ENCODE data around the gene TMEM271.
"Not testable (repeated sequence)": the region's sequence is repeated elsewhere in the genome, so short reads cannot be mapped to it uniquely, and the experiment has no call there.

TMEM271 gene

GRCh38 chr4:561426-561825, 14.7 kb downstream of the TMEM271 start:
- DNase-seq: no peak

- no peak for DNase-seq
These were observed 15.3 kb downstream of the TMEM271 start for GRCh38 chr4:560731-561291.

- DNase-seq: no peak
These were observed 16.0 kb downstream of the TMEM271 start for GRCh38 chr4:560061-560460.

GRCh38 chr4:555566-556275, 20.4 kb downstream of the TMEM271 start:
- no peak for DNase-seq

GRCh38 chr4:554793-555320, 21.2 kb downstream of the TMEM271 start:
- not testable (repeated sequence) for DNase-seq

DNA sequence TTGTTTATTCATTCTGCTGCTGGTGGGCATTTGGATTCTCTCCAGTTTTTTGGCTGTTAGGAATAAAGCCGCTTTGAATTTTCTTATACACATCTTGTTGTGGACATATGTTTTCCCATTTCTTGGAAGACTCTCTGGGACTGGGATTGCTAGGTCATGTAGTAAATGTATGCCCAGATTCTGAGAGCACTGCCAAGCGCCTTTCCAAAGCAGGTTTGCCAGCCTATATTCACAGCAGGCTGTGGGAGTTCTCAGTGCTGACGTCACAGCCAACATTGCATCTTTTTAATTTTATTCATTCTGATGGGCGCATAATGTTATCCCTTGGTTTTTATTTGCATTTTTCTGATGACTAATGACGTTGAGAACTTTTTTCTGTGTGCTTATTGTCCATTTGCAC, 24.1 kb downstream of the TMEM271 start:
- DNase-seq: no peak

DNA sequence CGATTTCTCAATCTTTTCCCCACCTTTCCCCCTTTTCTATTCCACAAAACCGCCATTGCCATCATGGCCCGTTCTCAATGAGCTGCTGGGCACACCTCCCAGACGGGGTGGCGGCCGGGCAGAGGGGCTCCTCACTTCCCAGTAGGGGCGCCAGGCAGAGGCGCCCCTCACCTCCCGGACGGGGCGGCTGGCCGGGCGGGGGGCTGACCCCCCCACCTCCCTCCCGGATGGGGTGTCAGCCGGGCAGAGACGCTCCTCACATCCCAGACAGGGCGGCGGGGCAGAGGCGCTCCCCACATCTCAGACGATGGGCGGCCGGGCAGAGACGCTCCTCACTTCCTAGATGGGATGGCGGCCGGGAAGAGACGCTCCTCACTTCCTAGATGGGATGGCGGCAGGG, 25.8 kb downstream of the TMEM271 start:
- DNase-seq: not testable (repeated sequence)

GRCh38 chr4:548976-549375, 27.1 kb downstream of the TMEM271 start:
- DNase-seq: no peak

GRCh38 chr4:545612-546011, 30.5 kb downstream of the TMEM271 start:
- no peak for DNase-seq

DNA sequence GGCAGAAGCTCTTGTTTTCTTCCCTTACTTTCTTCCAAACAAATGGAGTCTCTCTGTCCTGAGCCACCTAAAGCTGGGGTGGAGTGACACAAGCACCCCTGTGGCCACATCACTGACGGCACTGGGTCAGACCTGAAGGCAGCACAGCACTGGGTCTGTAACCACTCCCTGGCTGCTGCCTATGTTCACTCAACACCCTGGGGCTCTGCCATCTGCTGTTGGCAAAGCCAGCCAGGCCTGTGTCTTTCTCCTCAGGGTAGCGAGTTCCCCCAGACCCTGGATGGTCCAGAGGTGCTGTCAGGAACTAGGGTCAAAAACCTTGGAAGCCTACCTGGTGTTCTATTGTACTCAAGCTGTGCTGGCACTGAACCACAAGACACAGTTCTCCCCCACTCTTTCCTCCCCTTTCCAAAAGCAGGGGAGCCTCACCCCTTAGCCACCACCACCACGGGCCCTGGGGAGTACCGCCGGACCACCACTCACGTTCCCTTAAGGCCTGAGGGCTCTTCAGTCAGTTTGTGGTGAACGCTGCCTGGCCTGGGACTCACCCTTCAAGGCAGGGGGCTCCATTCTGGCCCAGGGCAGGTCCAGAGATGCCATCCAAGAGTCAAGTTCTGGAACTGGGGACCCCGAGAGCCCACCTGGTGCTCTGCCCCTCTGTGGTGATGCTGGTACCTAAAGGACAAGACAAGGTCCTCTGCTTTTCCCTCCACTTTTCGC, 31.5 kb downstream of the TMEM271 start:
- DNase-seq: no peak

DNA sequence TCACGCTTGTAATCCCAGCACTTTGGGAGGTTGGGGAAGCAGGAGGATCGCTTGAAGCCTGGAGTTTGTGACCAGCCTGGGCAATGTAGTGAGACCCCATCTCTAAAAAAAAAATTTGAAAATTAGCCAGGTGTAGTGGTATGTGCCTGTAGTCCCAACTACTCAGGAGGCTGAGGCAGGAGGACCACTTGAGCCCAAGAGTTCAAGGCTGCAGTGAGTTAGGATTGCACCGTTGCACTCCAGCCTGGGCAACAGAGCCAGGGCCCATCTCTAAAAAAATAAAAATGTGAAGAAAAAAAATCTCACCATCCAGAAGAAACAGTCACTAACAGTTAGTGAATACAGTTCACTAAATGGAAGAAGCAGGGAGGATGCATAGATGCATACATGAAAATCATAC, 34.8 kb downstream of the TMEM271 start:
- DNase-seq: no peak

GRCh38 chr4:538542-539142, 37.5 kb downstream of the TMEM271 start:
- no peak for DNase-seq

GRCh38 chr4:537436-538264, 38.4 kb downstream of the TMEM271 start:
- no peak for DNase-seq

DNA sequence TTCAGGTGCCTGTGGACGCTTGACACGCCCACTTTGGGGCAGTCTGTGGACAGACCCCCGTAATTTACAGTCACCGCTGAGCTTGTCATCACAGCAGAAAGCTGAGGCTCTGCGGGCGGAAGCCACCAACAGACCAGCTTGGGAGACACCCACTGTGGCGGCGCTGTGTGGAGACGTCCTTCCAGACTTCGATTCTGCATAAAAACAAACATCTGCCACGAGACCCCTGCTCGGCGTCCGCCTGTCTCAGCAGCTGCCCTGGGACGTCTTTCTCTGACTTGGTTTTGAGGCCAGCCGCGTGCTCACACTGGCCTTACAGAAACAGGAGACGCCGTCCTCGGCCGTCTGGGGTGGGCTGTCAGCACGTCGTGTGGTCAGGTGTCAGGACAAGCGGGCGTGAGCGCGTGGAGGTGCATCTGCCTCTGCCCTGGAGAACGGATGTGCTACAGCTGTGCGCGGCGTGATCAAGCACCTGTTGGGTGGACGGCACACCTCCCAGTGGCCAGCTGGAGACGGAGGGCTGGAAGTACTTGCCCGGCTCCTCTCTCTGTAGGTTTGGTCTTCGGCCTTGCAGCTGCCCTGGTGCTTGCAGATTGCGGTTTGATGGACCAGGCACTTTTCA, 39.6 kb downstream of the TMEM271 start:
- no peak for DNase-seq

DNA sequence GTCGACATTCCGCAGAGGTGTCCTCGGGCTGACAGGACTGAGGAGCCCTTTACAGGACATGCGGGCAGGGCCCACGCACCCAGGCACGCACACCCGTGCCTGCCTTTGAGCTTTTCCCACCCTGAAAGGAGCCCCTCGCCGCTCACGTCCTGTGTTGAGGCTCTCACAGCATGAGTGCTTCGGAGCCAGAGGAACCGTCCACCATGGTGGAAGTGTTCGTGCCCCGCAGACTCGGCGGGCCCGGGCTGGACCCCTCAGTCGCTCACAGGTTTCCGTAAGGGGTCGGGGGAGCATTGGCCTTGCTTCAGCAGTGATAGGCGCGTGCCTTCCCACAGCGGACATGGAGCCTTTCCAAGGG, 40.2 kb downstream of the TMEM271 start:
- no peak for DNase-seq

GRCh38 chr4:535181-535923, 40.7 kb downstream of the TMEM271 start:
- DNase-seq: no peak

- no peak for DNase-seq
These were observed 41.4 kb downstream of the TMEM271 start for GRCh38 chr4:534576-535151.

- DNase-seq: no peak
These were observed 42.0 kb downstream of the TMEM271 start for GRCh38 chr4:534101-534575.

- no peak for DNase-seq
These were observed 42.6 kb downstream of the TMEM271 start for GRCh38 chr4:533318-534100.
